Choroid plexus epithelial cell (primary cell): Measurements from ENCODE around the gene TAS2R30.

Experiments used
- DNase-seq: peaks from one replicate; pipeline ENCODE4 v3.0.0-alpha.2; 2010; ENCODE audit warnings: low read depth
- H3K4me3 ChIP-seq: 2 replicates; pipeline ENCODE4 v1.5.1; 2011; ENCODE audit warnings: low read depth, mild to moderate bottlenecking, control low read depth, low read length, moderate library complexity
- TF ChIP-seq, protein P1 (sequence below): conservative IDR thresholded peaks from 2 replicates; pipeline ENCODE4 v1.5.1; 2011; ENCODE audit warnings: low read depth, mild to moderate bottlenecking, control low read depth, inconsistent platforms, low read length, moderate library complexity

Gene TAS2R30, protein sequence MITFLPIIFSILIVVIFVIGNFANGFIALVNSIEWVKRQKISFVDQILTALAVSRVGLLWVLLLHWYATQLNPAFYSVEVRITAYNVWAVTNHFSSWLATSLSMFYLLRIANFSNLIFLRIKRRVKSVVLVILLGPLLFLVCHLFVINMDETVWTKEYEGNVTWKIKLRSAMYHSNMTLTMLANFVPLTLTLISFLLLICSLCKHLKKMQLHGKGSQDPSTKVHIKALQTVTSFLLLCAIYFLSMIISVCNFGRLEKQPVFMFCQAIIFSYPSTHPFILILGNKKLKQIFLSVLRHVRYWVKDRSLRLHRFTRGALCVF

DNA sequence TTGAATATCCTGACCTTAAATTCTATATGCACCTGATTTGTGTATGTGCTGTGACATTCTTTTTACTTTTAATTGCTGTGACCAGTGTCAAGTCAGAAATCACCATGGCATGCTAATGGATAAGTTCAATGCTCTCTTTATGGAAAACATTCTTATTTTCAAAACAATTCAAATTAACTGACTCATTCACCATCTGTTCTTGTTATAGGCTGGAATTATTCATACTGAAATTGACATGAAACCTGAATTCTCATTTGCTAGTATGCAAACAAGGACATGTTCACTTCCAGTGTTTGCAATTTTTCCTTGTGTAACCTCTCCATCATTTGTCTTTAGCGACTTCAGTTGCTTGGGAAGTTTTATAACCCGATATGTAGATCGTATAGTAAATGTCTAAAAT lies at the start of gene TAS2R30:
TAS2R30 (minus strand) TSS at position 340 of the 400 bp plus-strand sequence. CDS start 400 bp downstream, outside the sequence.
- TF ChIP-seq, protein P1, sequence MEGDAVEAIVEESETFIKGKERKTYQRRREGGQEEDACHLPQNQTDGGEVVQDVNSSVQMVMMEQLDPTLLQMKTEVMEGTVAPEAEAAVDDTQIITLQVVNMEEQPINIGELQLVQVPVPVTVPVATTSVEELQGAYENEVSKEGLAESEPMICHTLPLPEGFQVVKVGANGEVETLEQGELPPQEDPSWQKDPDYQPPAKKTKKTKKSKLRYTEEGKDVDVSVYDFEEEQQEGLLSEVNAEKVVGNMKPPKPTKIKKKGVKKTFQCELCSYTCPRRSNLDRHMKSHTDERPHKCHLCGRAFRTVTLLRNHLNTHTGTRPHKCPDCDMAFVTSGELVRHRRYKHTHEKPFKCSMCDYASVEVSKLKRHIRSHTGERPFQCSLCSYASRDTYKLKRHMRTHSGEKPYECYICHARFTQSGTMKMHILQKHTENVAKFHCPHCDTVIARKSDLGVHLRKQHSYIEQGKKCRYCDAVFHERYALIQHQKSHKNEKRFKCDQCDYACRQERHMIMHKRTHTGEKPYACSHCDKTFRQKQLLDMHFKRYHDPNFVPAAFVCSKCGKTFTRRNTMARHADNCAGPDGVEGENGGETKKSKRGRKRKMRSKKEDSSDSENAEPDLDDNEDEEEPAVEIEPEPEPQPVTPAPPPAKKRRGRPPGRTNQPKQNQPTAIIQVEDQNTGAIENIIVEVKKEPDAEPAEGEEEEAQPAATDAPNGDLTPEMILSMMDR, result no peak
- DNase-seq, result no peak
- H3K4me3 ChIP-seq, result no peak within 1 kb of the TSS

DNA sequence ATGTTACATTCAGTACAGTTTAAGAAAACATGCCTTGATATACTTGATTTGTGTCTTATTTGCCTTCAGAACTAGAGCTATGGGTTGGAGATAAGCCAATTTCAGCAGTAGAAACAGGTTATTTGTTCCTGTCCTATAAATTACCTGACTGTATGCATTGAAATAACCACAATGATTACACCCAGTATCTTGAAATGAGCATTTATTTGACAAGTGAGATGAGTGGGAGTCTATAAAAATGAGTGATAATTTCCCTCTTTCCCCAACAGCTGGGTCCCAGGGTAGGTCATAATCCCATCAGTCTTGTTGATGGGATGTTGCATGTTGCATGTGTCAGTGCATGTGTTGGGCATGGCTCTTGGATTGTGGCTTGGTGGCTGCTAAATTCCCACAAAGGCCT lies 48.6 kb upstream of the TAS2R30 start:
- TF ChIP-seq, protein P1, result no peak
- H3K4me3 ChIP-seq, result no peak overlapping the region
- no peak for DNase-seq

DNA sequence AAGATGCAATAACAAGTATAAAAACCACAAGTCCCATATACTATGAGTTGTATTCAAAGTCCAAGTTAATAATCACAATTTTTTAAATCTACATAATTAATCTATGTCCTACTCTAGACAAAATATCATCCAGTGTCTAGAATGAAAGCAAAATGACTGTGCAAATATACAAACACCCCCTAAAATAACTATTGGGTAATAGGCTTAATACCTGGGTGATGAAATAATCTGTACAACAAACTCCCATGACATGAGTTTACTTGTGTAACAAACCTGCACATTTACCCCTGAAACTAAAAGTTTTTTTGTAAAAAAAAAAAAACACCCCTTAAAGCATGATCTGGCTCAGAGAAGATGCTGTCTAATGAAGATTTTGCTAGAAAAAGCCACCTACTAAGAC lies 48.1 kb upstream of the TAS2R30 start:
- H3K4me3 ChIP-seq, result no peak overlapping the region
- TF ChIP-seq, protein P1, result no peak
- DNase-seq, result no peak

DNA sequence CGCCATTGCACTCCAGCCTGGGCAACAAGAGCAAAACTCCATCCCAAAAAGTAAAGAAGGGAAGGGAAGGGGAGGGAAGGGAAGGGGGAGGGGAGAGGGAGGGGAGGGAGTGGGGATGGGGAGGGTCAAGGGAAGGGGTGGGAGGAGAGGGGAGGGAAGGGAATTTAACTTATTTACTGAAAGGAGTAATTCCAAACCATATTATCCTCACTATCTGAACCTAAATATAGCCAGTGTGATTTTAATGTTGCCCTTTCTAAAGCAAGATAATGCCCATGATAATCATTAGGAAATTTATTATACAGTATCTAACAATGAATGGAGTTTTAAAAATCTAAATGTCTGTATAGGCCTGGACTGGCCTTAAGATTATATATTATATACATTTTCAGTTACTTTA lies 43.8 kb upstream of the TAS2R30 start:
- TF ChIP-seq, protein P1, result no peak
- DNase-seq, result no peak
- H3K4me3 ChIP-seq, result no peak overlapping the region

DNA sequence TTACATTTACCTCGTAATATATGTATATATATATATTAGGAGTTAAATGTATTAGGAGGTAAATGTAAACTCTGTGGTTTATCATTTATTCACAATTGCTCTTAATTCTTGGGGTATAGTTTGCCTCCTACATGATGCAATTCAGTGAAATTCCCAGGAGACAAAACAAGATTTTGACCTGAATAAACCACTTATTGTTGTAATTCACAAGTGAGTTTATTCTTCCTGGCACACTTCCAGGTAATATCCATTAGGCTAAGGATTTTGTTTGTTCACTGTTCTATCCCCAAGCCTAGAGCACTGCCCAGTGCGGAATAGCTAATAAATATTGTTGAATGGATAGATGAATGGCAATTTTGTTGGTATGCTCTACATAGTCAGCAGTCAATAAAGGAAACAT lies 39.6 kb upstream of the TAS2R30 start:
- no peak overlapping the region for H3K4me3 ChIP-seq
- DNase-seq, result peak; percentile 59
- TF ChIP-seq, protein P1, result no peak

DNA sequence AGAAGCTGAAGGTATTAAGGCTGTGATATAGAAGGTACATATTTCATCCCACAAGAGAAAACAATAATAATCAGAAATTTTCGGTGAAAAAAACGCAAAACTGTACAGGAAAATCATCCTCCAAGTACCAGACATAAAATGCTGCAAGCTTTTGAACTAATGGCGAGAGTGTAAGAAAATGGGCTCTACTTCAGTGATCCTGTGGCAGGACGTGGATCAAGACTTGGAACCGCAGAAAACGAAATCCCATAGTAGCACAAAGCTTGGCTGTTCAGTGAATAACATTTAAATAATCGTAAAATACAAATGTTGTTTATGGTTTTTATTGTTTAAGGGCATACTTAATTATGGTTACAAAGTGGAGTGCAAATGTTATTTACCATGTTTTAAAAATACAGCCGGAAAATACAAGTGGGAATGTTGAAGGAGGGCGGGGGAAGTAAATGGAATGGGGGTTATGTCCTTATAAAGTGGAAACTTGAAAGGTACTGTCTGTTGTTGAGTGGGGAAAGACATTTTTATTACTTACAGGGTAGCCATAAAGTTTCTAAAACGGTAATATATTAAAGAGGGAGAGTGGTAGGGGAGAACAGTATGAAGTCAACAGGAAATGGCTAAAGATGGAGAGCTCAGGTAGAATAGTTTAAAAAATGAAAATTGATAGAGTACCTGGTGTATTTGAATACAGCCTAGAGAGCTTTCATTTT lies 37.7 kb upstream of the TAS2R30 start:
- peak overlapping the region; percentile 97 for H3K4me3 ChIP-seq
- TF ChIP-seq, protein P1, result no peak
- peak; percentile 31 for DNase-seq
